GM18508 (cell line): Measurements from ENCODE around the gene GARIN5A.

ENCODE experiments used
- ATAC-seq: cut with Tn5 transposase; IDR thresholded peaks from one replicate; pipeline ENCODE4 v1.9.1; 2021; ENCODE audit warnings: moderate number of reproducible peaks; ENCODE audit not compliant: insufficient read depth, unreplicated experiment

The GARIN5A gene

GRCh38 chr19:50476224-50476906, at the start of gene GARIN5A, which contains the start of gene EMC10:
GARIN5A (minus strand) TSS chr19:50476848; CDS start chr19:50476388, 460 bp downstream.
EMC10 (plus strand) TSS chr19:50476507; CDS start chr19:50476545, 38 bp downstream.
- no peak for ATAC-seq

- no peak for ATAC-seq
Measured at GRCh38 chr19:50522881-50523280, 46.2 kb upstream of the GARIN5A start.

GRCh38 chr19:50520822-50521465, 44.3 kb upstream of the GARIN5A start:
- no peak for ATAC-seq

GRCh38 chr19:50519006-50519575, 42.4 kb upstream of the GARIN5A start:
- ATAC-seq = no peak

GRCh38 chr19:50518091-50519005, 41.7 kb upstream of the GARIN5A start:
- ATAC-seq = no peak

GRCh38 chr19:50517704-50518075, 41.0 kb upstream of the GARIN5A start:
- ATAC-seq = no peak

GRCh38 chr19:50516964-50517703, 40.5 kb upstream of the GARIN5A start:
- ATAC-seq = no peak

GRCh38 chr19:50516456-50516855, 39.8 kb upstream of the GARIN5A start:
- ATAC-seq = no peak

- ATAC-seq = no peak
Measured at GRCh38 chr19:50515168-50515561, 38.5 kb upstream of the GARIN5A start.

- ATAC-seq = no peak
Measured at GRCh38 chr19:50514346-50515167, 37.9 kb upstream of the GARIN5A start.

- ATAC-seq = no peak
Measured at GRCh38 chr19:50513746-50514345, 37.2 kb upstream of the GARIN5A start, which contains the start of gene ASPDH. ASPDH (minus strand) TSS chr19:50513913; CDS start chr19:50513823, 90 bp downstream.

GRCh38 chr19:50512999-50513745, 36.5 kb upstream of the GARIN5A start:
- no peak for ATAC-seq

GRCh38 chr19:50512112-50512998, 35.7 kb upstream of the GARIN5A start:
- no peak for ATAC-seq

- ATAC-seq = peak; percentile 78
Measured at GRCh38 chr19:50511069-50511822, 34.6 kb upstream of the GARIN5A start, which contains the start of gene JOSD2. JOSD2 (minus strand) TSS chr19:50511191; CDS start chr19:50510431, 760 bp downstream.

GRCh38 chr19:50510700-50511068, 34.0 kb upstream of the GARIN5A start:
- ATAC-seq = no peak

GRCh38 chr19:50510121-50510670, 33.5 kb upstream of the GARIN5A start:
- ATAC-seq = no peak
